Astrocyte of the spinal cord (primary cell): ENCODE data around the gene ZP1.

Experiments
- DNase-seq: peaks from one replicate; pipeline ENCODE4 v3.0.0; 2011; ENCODE audit warnings: low read depth, low spot score
- H3K4me3 ChIP-seq: 2 replicates; pipeline ENCODE4 v1.5.1; 2011; ENCODE audit warnings: low read depth, mild to moderate bottlenecking, low read length, moderate library complexity
- in situ Hi-C: cut with HindIII; loops from 2 replicates; pipeline ENCODE4 v1.10.0; 2017; ENCODE audit warnings: low sequenced_read_pairs
- TF ChIP-seq, protein P1 (sequence below): IDR thresholded peaks from 2 replicates; pipeline ENCODE4 v1.5.1; 2012; ENCODE audit warnings: low read depth, mild to moderate bottlenecking, low read length, inconsistent platforms

The ZP1 gene

DNA sequence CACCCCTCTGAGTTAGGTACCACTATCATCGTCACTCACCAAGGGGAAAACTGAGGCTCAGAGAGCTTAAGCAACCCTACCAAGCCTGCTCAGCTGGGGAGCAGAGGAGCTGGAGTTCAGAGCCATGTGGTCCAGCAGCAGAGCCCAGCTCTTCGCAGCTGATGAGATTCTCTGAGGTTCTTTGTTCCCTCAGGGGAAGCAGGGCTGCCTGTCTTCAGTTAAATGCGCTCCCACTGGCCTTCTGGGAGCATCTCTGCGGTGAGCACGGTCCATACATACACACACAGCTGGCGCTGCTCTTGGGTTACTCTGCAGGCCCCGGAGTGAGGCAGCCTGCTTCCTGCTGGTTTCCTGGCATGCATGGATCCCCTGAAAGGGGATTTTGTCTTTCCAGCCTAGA lies 6.4 kb upstream of the ZP1 start:
- in situ Hi-C loops, result no loop called here
- DNase-seq, result peak; percentile 67
- TF ChIP-seq, protein P1, sequence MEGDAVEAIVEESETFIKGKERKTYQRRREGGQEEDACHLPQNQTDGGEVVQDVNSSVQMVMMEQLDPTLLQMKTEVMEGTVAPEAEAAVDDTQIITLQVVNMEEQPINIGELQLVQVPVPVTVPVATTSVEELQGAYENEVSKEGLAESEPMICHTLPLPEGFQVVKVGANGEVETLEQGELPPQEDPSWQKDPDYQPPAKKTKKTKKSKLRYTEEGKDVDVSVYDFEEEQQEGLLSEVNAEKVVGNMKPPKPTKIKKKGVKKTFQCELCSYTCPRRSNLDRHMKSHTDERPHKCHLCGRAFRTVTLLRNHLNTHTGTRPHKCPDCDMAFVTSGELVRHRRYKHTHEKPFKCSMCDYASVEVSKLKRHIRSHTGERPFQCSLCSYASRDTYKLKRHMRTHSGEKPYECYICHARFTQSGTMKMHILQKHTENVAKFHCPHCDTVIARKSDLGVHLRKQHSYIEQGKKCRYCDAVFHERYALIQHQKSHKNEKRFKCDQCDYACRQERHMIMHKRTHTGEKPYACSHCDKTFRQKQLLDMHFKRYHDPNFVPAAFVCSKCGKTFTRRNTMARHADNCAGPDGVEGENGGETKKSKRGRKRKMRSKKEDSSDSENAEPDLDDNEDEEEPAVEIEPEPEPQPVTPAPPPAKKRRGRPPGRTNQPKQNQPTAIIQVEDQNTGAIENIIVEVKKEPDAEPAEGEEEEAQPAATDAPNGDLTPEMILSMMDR, result no peak
- H3K4me3 ChIP-seq, result no peak overlapping the region

DNA sequence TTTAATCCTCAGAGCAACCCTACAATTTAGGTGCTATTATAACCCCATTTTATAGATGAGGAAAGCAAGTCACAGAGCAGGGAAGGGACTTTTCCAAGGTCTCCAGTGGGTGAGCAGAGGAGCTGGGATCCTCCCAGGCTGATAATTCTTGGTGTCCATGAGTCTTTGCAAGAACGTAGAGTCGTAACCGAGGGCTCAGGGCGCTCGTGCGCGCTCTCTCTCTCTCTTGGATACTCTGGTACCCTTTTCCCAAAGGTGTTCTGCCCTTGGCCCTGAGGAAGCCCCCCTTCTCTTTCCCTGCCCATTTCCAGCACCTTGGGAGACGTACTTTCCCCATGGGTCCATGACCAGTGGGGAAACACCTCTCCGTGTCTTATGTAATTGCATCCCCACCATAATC lies 5.2 kb upstream of the ZP1 start:
- TF ChIP-seq, protein P1, result no peak

DNA sequence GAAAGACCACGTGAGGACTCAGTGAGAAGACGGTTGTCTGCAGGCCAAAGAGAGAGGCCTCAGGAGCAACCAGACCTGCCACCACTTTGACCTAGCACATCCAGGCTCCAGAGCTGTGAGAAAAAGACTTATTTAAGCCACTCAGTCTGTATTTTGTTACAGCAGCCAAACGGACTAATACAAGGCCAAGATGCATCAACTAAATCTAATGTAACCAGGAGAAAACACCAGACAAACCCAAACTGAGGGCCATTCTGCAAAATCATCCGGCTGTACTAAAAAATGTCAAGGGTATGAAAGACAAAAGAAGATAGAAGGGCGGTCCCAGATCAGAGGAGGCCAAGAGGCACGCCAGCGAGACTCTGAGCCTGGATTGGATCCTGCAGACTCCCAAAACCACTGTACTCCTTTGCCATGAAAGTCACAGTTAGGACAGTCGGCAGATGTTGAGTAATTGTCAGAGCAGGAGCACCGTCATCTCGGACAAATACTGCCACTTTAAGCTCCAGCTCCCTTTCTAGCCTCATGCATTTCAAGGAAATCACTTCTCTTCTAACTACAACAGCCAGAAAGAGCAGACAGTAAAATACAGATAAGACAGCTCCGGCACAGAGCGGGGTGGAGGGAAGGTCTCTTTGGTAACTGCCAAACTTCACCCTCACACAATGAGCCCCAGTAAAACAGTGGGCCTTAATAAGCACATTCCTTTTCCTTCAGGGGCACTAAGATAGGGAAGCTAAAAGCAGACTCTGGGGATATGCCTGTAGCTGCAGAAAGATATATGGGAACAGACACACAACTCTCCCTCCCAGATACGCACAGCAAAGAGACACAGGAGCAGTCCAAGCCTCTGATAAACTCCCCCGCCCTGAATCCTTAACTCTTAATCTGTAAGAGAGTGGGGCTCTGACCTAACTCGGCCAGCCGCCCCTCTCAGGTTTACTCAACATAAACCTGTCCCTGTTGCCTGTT lies 3.5 kb upstream of the ZP1 start:
- no peak for DNase-seq
- TF ChIP-seq, protein P1, result no peak
- in situ Hi-C loops, result no loop called here
- no peak overlapping the region for H3K4me3 ChIP-seq

More for the DNA sequence above, 5.2 kb upstream of the ZP1 start:
- H3K4me3 ChIP-seq, result no peak overlapping the region
- DNase-seq, result no peak
- in situ Hi-C loops, result no loop called here

DNA sequence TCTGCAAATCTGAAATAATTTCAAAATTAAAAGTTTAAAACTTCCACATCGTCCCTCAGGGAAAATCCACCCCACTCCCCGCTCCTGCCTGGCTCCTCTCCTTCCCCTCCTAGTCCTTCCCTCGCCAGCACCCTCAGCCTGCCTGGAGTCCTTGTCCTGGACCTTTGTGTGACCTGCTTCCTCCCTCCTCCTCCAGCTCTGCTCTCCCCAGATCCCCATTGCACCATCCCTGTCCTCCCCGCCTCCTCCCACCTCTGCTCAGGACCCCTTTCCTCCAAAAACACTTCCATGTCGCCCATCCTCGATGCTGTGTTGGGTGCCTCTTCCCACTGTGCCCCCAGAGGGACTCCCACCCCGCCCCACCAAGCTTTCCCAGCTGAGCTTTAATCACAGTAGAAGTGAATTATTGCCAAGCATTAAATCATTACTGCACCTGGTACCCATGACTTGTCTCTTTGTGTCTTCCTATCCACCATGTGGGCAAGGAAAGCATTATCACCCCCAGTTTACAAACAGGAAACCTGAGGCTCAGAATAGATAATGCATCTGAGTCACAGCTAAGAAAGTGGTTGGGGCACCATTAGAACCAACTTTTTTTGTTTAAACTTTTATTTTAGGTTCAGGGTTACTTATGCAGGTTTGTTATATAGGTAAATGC lies 2.4 kb upstream of the ZP1 start:
- no peak for DNase-seq
- in situ Hi-C loops, result no loop called here

DNA sequence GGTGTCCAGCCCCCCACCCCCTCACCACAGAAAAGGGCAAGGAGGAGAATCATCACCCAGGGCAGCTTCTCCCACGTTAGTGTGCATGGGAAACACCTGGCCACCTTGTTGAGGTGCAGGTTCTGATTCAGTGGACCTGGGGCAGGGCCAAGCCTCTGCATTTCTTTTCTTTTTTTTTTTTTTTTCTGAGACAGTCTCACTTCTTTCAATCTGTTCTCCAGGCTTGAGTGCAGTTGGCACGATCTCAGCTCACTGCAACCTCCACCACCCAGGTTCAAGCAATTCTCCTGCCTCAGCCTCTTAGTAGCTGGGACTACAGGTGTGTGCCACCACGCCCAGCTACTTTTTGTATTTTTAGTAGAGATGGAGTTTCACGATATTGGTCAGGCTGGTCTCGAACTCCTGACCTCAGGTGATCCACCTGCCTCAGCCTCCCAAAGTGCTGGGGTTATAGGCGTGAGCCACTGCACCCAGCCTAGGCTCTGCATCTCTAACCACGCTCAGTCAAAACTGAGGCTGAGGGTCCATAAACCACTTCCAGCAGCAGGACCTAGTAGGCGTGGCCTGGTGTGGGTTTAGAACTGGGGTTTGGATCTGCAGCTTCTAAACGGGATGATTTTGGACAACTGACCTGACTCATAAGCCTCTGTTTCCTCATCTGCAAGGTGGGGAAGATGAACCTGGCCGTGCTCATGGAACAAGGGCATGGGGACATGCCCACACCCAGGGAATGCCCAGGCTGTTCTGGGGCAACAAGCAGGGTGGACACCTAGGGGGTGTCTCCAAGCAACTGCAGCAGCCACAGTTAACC lies 734 bp downstream of the ZP1 start:
- in situ Hi-C loops, result no loop called here
- no peak overlapping the region for H3K4me3 ChIP-seq
- TF ChIP-seq, protein P1, result no peak
- DNase-seq, result no peak

More for the DNA sequence above, 2.4 kb upstream of the ZP1 start:
- H3K4me3 ChIP-seq, result no peak overlapping the region
- TF ChIP-seq, protein P1, result no peak
